GM21423 (cell line): Measurements from ENCODE around the gene CYTH1.

Experiments used
- ATAC-seq: cut with Tn5 transposase; IDR thresholded peaks from one replicate; pipeline ENCODE4 v1.9.1; 2021; ENCODE audit warnings: mild to moderate bottlenecking, moderate library complexity; ENCODE audit not compliant: unreplicated experiment

The CYTH1 gene

GRCh38 chr17:78738278-78738677 lies 43.8 kb downstream of the CYTH1 start:
- no peak for ATAC-seq

- no peak for ATAC-seq
Measured at GRCh38 chr17:78737332-78737731, 44.7 kb downstream of the CYTH1 start.

- ATAC-seq = peak; percentile 52
Measured at GRCh38 chr17:78736526-78737079, 45.5 kb downstream of the CYTH1 start.

- ATAC-seq = no peak
Measured at GRCh38 chr17:78735832-78736525, 46.1 kb downstream of the CYTH1 start.

GRCh38 chr17:78734793-78735641 lies 47.1 kb downstream of the CYTH1 start:
- ATAC-seq = no peak

GRCh38 chr17:78732354-78732753 lies 49.7 kb downstream of the CYTH1 start:
- no peak for ATAC-seq

GRCh38 chr17:78731904-78732303 lies 50.2 kb downstream of the CYTH1 start:
- no peak for ATAC-seq

GRCh38 chr17:78729641-78730040 lies 52.4 kb downstream of the CYTH1 start:
- ATAC-seq = no peak

- ATAC-seq = no peak
Measured at GRCh38 chr17:78728495-78728894, 53.6 kb downstream of the CYTH1 start.

GRCh38 chr17:78727476-78728229 lies 54.4 kb downstream of the CYTH1 start:
- no peak for ATAC-seq

GRCh38 chr17:78727057-78727456 lies 55.0 kb downstream of the CYTH1 start:
- no peak for ATAC-seq

- ATAC-seq = no peak
Measured at GRCh38 chr17:78726513-78726912, 55.6 kb downstream of the CYTH1 start.

- ATAC-seq = peak; percentile 46
Measured at GRCh38 chr17:78725448-78726021, 56.5 kb downstream of the CYTH1 start.

GRCh38 chr17:78724999-78725398 lies 57.1 kb downstream of the CYTH1 start:
- ATAC-seq = no peak

GRCh38 chr17:78724544-78724943 lies 57.5 kb downstream of the CYTH1 start:
- no peak for ATAC-seq

- ATAC-seq = no peak
Measured at GRCh38 chr17:78723957-78724356, 58.1 kb downstream of the CYTH1 start.

GRCh38 chr17:78723001-78723796 lies 58.9 kb downstream of the CYTH1 start:
- ATAC-seq = no peak

GRCh38 chr17:78722246-78722761 lies 59.8 kb downstream of the CYTH1 start:
- no peak for ATAC-seq

GRCh38 chr17:78719630-78720298 lies 62.3 kb downstream of the CYTH1 start:
- ATAC-seq = no peak
